Measurements from ENCODE around the gene LIPE.

LIPE gene

GRCh38 chr19:42392165-42392564 lies 35.0 kb downstream of the LIPE start:
- Histone ChIP-seq H3K36me3 (ENCODE audit: insufficient read depth, low read length) (no peaks in the 10 kb centered on the region), H3K9me3 (ENCODE audit: insufficient read depth, low read depth, low read length) (no peaks in the 10 kb centered on the region), H3K79me2 (ENCODE audit: insufficient read depth, low read length) (peaks cover 1% of the 10 kb centered on the region; the same call in 1 of the 2 replicates), H3K9ac (ENCODE audit: low read depth, low read length, poor library complexity, severe bottlenecking) (no peak overlapping the region), H3K4me2 (ENCODE audit: low read depth, low read length, poor library complexity, severe bottlenecking) (no peak overlapping the region), H4K20me1 (ENCODE audit: insufficient read depth, low read length, poor library complexity, severe bottlenecking) (no peaks in the 10 kb centered on the region), H3F3A (ENCODE audit: low read depth) (no peaks in the 10 kb centered on the region), H3K4me1 (ENCODE audit: insufficient read depth, low read length, poor library complexity, severe bottlenecking) (peaks cover 9% of the 10 kb centered on the region), H3K9me2 (replicated peaks; ENCODE audit: low read depth, low read length) (no peaks in the 10 kb centered on the region), H3K27me3 (ENCODE audit: insufficient read depth, low read length, poor library complexity, severe bottlenecking) (no peaks in the 10 kb centered on the region), H2AFZ (ENCODE audit: low read length) (no peak overlapping the region), H3K4me3 (ENCODE audit: low read length, poor library complexity, severe bottlenecking) (no peak overlapping the region)
- no peak for TF ChIP-seq EZH2phosphoT487 (IDR thresholded peaks at IDR 0.05; ENCODE audit: borderline replicate concordance)
- TF ChIP-seq CTCF (conservative IDR thresholded peaks at IDR 0.05; ENCODE audit: low read length) = no peak

GRCh38 chr19:42389899-42390298 lies 37.3 kb downstream of the LIPE start, which contains the start of gene CNFN:
TSS of gene CNFN (minus strand) at chr19:42390297. CDS start at chr19:42389037, 1,260 bp downstream.
- TF ChIP-seq EZH2phosphoT487 (IDR thresholded peaks at IDR 0.05; ENCODE audit: borderline replicate concordance) (no peak), CTCF (conservative IDR thresholded peaks at IDR 0.05; ENCODE audit: low read length) (no peak)
- H3K9me3 ChIP-seq (ENCODE audit: insufficient read depth, low read depth, low read length) = no peaks in the 10 kb centered on the region
- no peak within 1 kb of the TSS for H3K4me2 ChIP-seq (ENCODE audit: low read depth, low read length, poor library complexity, severe bottlenecking)

GRCh38 chr19:42388851-42389489 lies 38.2 kb downstream of the LIPE start:
- Histone ChIP-seq H4K20me1 (ENCODE audit: insufficient read depth, low read length, poor library complexity, severe bottlenecking) (no peaks in the 10 kb centered on the region), H2AFZ (ENCODE audit: low read length) (no peak overlapping the region), H3F3A (ENCODE audit: low read depth) (no peaks in the 10 kb centered on the region), H3K36me3 (ENCODE audit: insufficient read depth, low read length) (no peaks in the 10 kb centered on the region), H3K4me2 (ENCODE audit: low read depth, low read length, poor library complexity, severe bottlenecking) (no peak overlapping the region), H3K79me2 (ENCODE audit: insufficient read depth, low read length) (no peaks in the 10 kb centered on the region), H3K4me3 (ENCODE audit: low read length, poor library complexity, severe bottlenecking) (no peak overlapping the region), H3K4me1 (ENCODE audit: insufficient read depth, low read length, poor library complexity, severe bottlenecking) (peaks cover 6% of the 10 kb centered on the region), H3K9me2 (replicated peaks; ENCODE audit: low read depth, low read length) (no peaks in the 10 kb centered on the region), H3K9ac (ENCODE audit: low read depth, low read length, poor library complexity, severe bottlenecking) (no peak overlapping the region), H3K9me3 (ENCODE audit: insufficient read depth, low read depth, low read length) (no peaks in the 10 kb centered on the region), H3K27me3 (ENCODE audit: insufficient read depth, low read length, poor library complexity, severe bottlenecking) (no peaks in the 10 kb centered on the region)
- TF ChIP-seq CTCF (conservative IDR thresholded peaks at IDR 0.05; ENCODE audit: low read length) (no peak), EZH2phosphoT487 (IDR thresholded peaks at IDR 0.05; ENCODE audit: borderline replicate concordance) (no peak)

More at GRCh38 chr19:42389899-42390298, 37.3 kb downstream of the LIPE start, which contains the start of gene CNFN:
- no peak within 1 kb of the TSS for H3K4me3 ChIP-seq (ENCODE audit: low read length, poor library complexity, severe bottlenecking)
- H4K20me1 ChIP-seq (ENCODE audit: insufficient read depth, low read length, poor library complexity, severe bottlenecking) = no peaks in the 10 kb centered on the region
- no peaks in the 10 kb centered on the region for H3K9me2 ChIP-seq (replicated peaks; ENCODE audit: low read depth, low read length)
- no peaks in the 10 kb centered on the region for H3K27me3 ChIP-seq (ENCODE audit: insufficient read depth, low read length, poor library complexity, severe bottlenecking)
- no peak within 1 kb of the TSS for H2AFZ ChIP-seq (ENCODE audit: low read length)
- no peaks in the 10 kb centered on the region for H3K79me2 ChIP-seq (ENCODE audit: insufficient read depth, low read length)
- H3K9ac ChIP-seq (ENCODE audit: low read depth, low read length, poor library complexity, severe bottlenecking) = no peak within 1 kb of the TSS
- no peaks in the 10 kb centered on the region for H3K36me3 ChIP-seq (ENCODE audit: insufficient read depth, low read length)
- peaks cover 6% of the 10 kb centered on the region for H3K4me1 ChIP-seq (ENCODE audit: insufficient read depth, low read length, poor library complexity, severe bottlenecking)
- H3F3A ChIP-seq (ENCODE audit: low read depth) = no peaks in the 10 kb centered on the region
